Psoas muscle (tissue), 8 donors: ENCODE data around the gene EIF6. TPM values are rescaled to one million over a fixed set of nuclear protein-coding genes. Genes with fewer than 3 reads are reported as not detected.
"Not testable (repeated sequence)": the region's sequence is repeated elsewhere in the genome, so short reads cannot be mapped to it uniquely, and the experiment has no call there.

ENCODE experiments used
- ATAC-seq, 4 donors: fragments of 200-7000 bp; cut with Tn5 transposase; one replicate each; pipeline ENCODE4 v1.9.1; 2020; ENCODE audit warnings: moderate library complexity in 3 of 4, mild to moderate bottlenecking in 2 of 4
- DNase-seq, 2 donors: peaks; one replicate each; pipeline ENCODE4 v3.0.0-alpha.2; 2020
- H3K27ac ChIP-seq: fragments of 200-600 bp; one replicate; pipeline ENCODE4 v1.8.0; 2022
- H3K27me3 ChIP-seq, 3 donors: fragments of 200-600 bp in 1 of 3; one replicate each; pipeline versions ENCODE4 v1.6.1 to v1.8.0; 2013 to 2022; ENCODE audit warnings: low read length in 2 of 3, mild to moderate bottlenecking in 2 of 3, moderate library complexity in 1 of 3; ENCODE audit not compliant: insufficient read depth in 3 of 3
- H3K36me3 ChIP-seq, 2 donors: fragments of 200-600 bp in 1 of 2; one replicate each; pipeline versions ENCODE4 v1.6.1 to v1.8.0; 2013 to 2022; ENCODE audit warnings: low read depth in 1 of 2, mild to moderate bottlenecking in 1 of 2, moderate library complexity in 1 of 2; ENCODE audit not compliant: insufficient read depth in 1 of 2
- H3K4me1 ChIP-seq: fragments of 200-600 bp; one replicate; pipeline ENCODE4 v1.8.0; 2022
- H3K4me3 ChIP-seq: fragments of 200-600 bp; one replicate; pipeline ENCODE4 v1.8.0; 2022; ENCODE audit warnings: mild to moderate bottlenecking
- H3K9me3 ChIP-seq: fragments of 200-600 bp; one replicate; pipeline ENCODE4 v1.8.0; 2022
- CTCF ChIP-seq: fragments of 200-600 bp; IDR thresholded peaks from one replicate; pipeline ENCODE4 v1.8.0; 2022; ENCODE audit warnings: antibody characterized with exemption
- WGBS, 3 donors: extraction: QIAGEN DNeasy Blood & Tissue Kit; methylation state at CpG; one replicate each; pipeline versions ENCODE4 v1.1.6 to v1.1.7; 2013; 5-methylcytosine and 5-hydroxymethylcytosine counted together
- intact Hi-C, 2 donors: fragments of 100-400 bp; cut with DNase I; formaldehyde crosslinking; loops; one replicate each; pipeline versions ENCODE4 v1.11.0 to v1.14.2; 2022
- polyA plus RNA-seq, 3 donors: library from polyadenylated mRNA; stranded (reverse); fragments of 200-250 nt; gene quantifications; one replicate each; pipeline ENCODE4 v1.2.3, GENCODE V29; 2013
- total RNA-seq, 4 donors: library from RNA; stranded (reverse); fragmentation: NEBNext Ultra II Directional in 2 of 4; extraction: Animal tissue kit (Norgen Biotek cat#: 25700) in 2 of 4; gene quantifications; one replicate each; pipeline versions ENCODE4 v1.2.1 to v1.2.4, GENCODE V29; 2021 to 2023
- donor health status: healthy with polysubstance abuse.
- donor health status: DM: no; HTN: no; CAD: no; lungs with moderate emphysema.
- donor health status: Bipolar disorder and iron deficiency.
- donor health status: healthy.
- donor health status: DM: yes; HTN: yes; CAD: no.
- donor health status: DM: no; HTN: no; CAD: no.
- donor health status: DM: no; HTN: no; CAD: no.
- donor health status: DM: yes; HTN: yes; CAD: no.

EIF6 gene
- total and polyA plus RNA-seq, 7 donors: 44.3 to 169 (median 63.0) TPM

- H3K4me3 ChIP-seq: no peak overlapping the region
- H3K27me3 ChIP-seq: no peaks in the 10 kb centered on the region
- H3K36me3 ChIP-seq: peaks cover 0 to 28% of the 10 kb centered on the region in 2 donors
- no peaks in the 10 kb centered on the region for H3K4me1 ChIP-seq
- H3K27ac ChIP-seq: no peak overlapping the region
- ATAC-seq (no peak), DNase-seq (no peak)
- intact Hi-C loops: loop anchor here in 1 of 2 donors (10.0 kb wide), 1 partner anchor 430 kb away; no protein-coding TSS in a partner anchor
- H3K9me3 ChIP-seq: no peaks in the 10 kb centered on the region
- 76 to 85% (median 83%) methylated on average over 1 of the region's 1 CpG for WGBS, 3 donors
- no peak for TF ChIP-seq CTCF
These were observed 19.8 kb downstream of the EIF6 start for GRCh38 chr20:35264755-35265154.

- Histone ChIP-seq H3K4me3 (no peak overlapping the region), H3K27ac (no peak overlapping the region), H3K4me1 (no peaks in the 10 kb centered on the region), H3K27me3 (no peaks in the 10 kb centered on the region), H3K36me3 (peaks cover 0 to 24% of the 10 kb centered on the region in 2 donors), H3K9me3 (no peaks in the 10 kb centered on the region)
- peak; percentile 25 to 60 (median 43) for ATAC-seq
- WGBS, 3 donors: 68 to 71% (median 70%) methylated on average over 17 of the region's 17 CpGs
- intact Hi-C loops: loop anchor here in 1 of 2 donors (10.0 kb wide), 1 partner anchor 429 kb away; no protein-coding TSS in a partner anchor
- no peak for TF ChIP-seq CTCF
- no peak for DNase-seq
These were observed 20.8 kb downstream of the EIF6 start for GRCh38 chr20:35263532-35264341.

- H3K27ac ChIP-seq, H3K4me1 ChIP-seq, H3K9me3 ChIP-seq, DNase-seq, H3K27me3 ChIP-seq, H3K4me3 ChIP-seq: not testable (repeated sequence)
- peaks cover 0 to 19% of the 10 kb centered on the region in 2 donors for H3K36me3 ChIP-seq
- intact Hi-C loops: loop anchor here in 1 of 2 donors (10.0 kb wide), 1 partner anchor 428 kb away; no protein-coding TSS in a partner anchor
- ATAC-seq: peak in 2 of 4 donors; percentile 45 to 48
- WGBS, 3 donors: 45 to 60% (median 50%) methylated on average over 5 of the region's 8 CpGs
These were observed 21.6 kb downstream of the EIF6 start for GRCh38 chr20:35262731-35263531.

- H3K27ac ChIP-seq, H3K27me3 ChIP-seq, DNase-seq, H3K9me3 ChIP-seq, H3K4me1 ChIP-seq, H3K4me3 ChIP-seq, ATAC-seq: not testable (repeated sequence)
- intact Hi-C loops: loop anchor here in 1 of 2 donors (10.0 kb wide), 1 partner anchor 428 kb away; no protein-coding TSS in a partner anchor
- 81 to 90% (median 84%) methylated on average over 7 of the region's 10 CpGs for WGBS, 3 donors
- peaks cover 0 to 13% of the 10 kb centered on the region in 2 donors for H3K36me3 ChIP-seq
These were observed 22.3 kb downstream of the EIF6 start for GRCh38 chr20:35262321-35262720.

GRCh38 chr20:35260426-35260825 is 24.1 kb downstream of the EIF6 start:
- intact Hi-C loops: loop anchor here in 1 of 2 donors (10.0 kb wide), 1 partner anchor 426 kb away; no protein-coding TSS in a partner anchor
- Histone ChIP-seq H3K4me1 (no peaks in the 10 kb centered on the region), H3K4me3 (no peak overlapping the region), H3K27me3 (no peaks in the 10 kb centered on the region), H3K9me3 (no peaks in the 10 kb centered on the region), H3K36me3 (peaks cover 0 to 2% of the 10 kb centered on the region in 2 donors), H3K27ac (no peak overlapping the region)
- ATAC-seq: no peak
- TF ChIP-seq CTCF: no peak
- WGBS, 3 donors: 90 to 94% (median 93%) methylated on average over 6 of the region's 6 CpGs
- DNase-seq: no peak
